Urinary bladder (tissue), 4 donors: Measurements from ENCODE around the gene SUSD3. TPM values are rescaled to one million over a fixed set of nuclear protein-coding genes. Genes with fewer than 3 reads are reported as not detected.
"Not testable (repeated sequence)": the region's sequence is repeated elsewhere in the genome, so short reads cannot be mapped to it uniquely, and the experiment has no call there.

Experiments used
- DNase-seq: peaks from one replicate; pipeline ENCODE4 v3.0.0-alpha.2; 2015; ENCODE audit errors: extremely low spot score
- H3K27ac ChIP-seq: one replicate; pipeline ENCODE4 v1.5.1; 2013; ENCODE audit warnings: low read depth, mild to moderate bottlenecking, moderate library complexity
- H3K36me3 ChIP-seq: one replicate; pipeline ENCODE4 v1.6.1; 2013; ENCODE audit warnings: mild to moderate bottlenecking, moderate library complexity; ENCODE audit not compliant: insufficient read depth
- H3K4me1 ChIP-seq: one replicate; pipeline ENCODE4 v1.6.1; 2013; ENCODE audit warnings: mild to moderate bottlenecking, moderate library complexity; ENCODE audit not compliant: insufficient read depth
- H3K4me3 ChIP-seq: one replicate; pipeline ENCODE4 v1.5.1; 2013; ENCODE audit warnings: low read depth, low read length
- WGBS: extraction: QIAGEN DNeasy Blood & Tissue Kit; methylation state at CpG from one replicate; pipeline ENCODE4 v1.1.7; 2013; 5-methylcytosine and 5-hydroxymethylcytosine counted together
- polyA plus RNA-seq: library from polyadenylated mRNA; stranded (reverse); fragments of 200-250 nt; gene quantifications from one replicate; pipeline ENCODE4 v1.2.3, GENCODE V29; 2013
- total RNA-seq: library from RNA; depleted of rRNA; stranded (reverse); fragments of >200 nt; gene quantifications from one replicate; pipeline ENCODE4 v1.2.3, GENCODE V29; 2014
- donor health status: healthy with polysubstance abuse.
- donor health status: healthy.

SUSD3 gene
- 1.5 TPM for total RNA-seq
- 1.9 TPM for polyA plus RNA-seq

DNA sequence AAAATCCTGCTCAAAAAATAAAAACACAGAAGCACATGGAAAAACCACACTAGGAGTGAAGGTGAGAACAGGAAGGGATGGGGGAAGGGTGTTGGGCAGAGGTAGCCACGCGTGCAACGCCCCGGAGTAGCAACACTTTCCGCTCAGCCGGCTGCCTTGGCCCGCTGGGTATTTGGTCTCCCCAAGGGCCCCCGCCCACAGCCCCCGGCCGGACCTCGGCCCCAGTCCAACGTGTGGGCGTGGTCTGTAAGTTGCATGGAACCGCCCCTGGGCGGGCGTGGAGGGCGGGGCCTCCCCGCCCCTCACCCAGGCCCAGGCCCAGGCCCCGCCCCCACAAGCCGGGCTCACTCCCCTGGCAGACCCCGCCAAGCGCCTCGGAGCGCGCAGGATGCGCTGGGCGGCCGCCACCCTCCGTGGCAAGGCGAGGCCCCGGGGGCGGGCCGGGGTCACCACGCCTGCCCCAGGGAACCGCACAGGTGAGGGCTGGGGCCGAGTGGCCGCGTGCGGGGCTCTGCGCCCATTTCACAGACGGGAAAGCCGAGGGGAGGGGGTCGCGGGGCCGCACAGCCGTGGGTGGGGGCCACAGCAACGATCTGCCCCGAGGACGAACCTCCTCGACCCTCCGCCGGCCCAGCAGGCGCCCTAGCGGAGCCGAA lies at the start of gene SUSD3:
Gene SUSD3, plus strand, starts transcription at position 347 of the 656 bp plus-strand sequence. Its CDS starts 42 bp downstream, at position 389.
- Histone ChIP-seq H3K4me1 (no peaks in the 10 kb centered on the region), H3K27ac (no peak within 1 kb of the TSS), H3K36me3 (no peaks in the 10 kb centered on the region), H3K4me3 (peak within 1 kb of the TSS; percentile 59)
- DNase-seq = no peak
- WGBS = 3% methylated on average over 55 of the region's 55 CpGs

DNA sequence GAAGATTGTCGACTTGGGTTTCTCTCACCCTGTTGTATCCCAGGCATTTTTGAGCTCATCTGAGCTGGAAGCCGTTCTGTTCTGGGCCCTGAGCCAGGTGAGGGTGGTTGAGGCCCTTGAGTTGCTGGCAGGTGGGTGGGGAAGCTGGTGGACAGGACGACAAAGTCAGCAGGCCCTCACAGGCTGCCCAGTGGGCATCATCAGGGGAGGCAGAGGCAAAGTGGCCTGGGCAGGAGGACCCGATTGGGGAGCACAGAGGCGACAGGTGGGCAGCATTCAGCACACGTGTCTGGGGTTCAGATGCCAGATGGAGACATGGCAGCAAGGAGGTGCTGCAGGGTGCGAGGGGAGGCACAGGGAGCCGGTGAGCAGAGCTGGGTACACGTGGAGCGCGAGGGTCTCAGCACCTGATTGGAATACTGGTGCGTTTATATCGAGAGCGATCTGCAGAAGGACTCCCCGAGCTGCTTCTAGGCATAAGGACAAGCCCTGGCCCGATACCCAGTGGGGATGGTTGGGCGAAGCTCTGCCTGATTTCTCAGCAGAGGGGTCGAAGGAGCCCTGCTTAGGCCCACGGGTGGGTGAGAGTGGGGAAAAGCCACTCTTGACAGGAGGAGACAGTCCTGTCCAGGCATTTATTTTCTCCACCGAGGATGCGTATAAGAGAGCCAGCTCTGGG lies 49.0 kb upstream of the SUSD3 start:
- peaks cover 5% of the 10 kb centered on the region for H3K36me3 ChIP-seq
- no peak for DNase-seq
- WGBS = 80% methylated on average over 21 of the region's 21 CpGs
- no peaks in the 10 kb centered on the region for H3K4me1 ChIP-seq
- H3K4me3 ChIP-seq = no peak overlapping the region
- H3K27ac ChIP-seq = no peak overlapping the region

DNA sequence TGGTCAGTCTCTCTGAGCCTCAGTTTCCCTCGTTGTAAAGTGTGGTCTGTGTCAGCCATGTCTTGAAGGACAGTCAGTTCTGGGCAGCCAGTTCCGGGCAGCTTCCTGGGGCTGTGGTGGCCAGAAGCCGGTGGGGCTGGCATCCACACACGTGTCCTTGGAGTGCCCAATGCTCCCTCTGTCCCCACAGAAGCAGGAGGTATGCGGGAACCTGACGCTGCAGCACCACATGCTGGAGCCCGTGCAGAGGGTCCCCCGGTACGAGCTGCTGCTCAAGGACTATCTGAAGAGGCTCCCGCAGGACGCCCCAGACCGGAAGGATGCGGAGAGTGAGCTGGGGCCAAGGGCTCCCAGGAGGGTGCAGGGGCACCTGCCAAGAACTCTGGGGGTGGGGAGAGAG lies 48.4 kb upstream of the SUSD3 start:
- no peak for DNase-seq
- no peaks in the 10 kb centered on the region for H3K4me1 ChIP-seq
- 74% methylated on average over 13 of the region's 13 CpGs for WGBS
- no peak overlapping the region for H3K4me3 ChIP-seq
- no peak overlapping the region for H3K27ac ChIP-seq
- peaks cover 5% of the 10 kb centered on the region for H3K36me3 ChIP-seq

DNA sequence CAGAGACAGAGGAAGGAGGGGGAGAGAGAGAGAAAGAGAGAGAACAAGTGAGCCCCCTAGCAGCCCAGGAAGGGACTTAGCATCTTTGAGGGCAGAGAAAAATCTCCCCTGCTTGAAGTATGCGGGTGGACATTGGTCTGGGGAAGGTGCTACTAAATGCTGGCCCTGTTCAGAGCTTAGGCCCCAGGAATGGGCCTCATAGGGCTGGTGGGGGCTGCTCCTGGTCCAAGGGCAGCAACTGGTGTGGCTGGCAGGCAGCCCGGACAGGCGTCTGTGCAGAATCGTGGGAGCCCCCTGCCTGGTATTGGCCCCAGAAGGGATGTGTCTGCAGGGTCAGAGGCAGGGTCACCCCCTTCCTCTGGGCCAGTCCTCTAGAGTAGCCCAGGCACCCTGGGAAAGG lies 47.8 kb upstream of the SUSD3 start:
- 50% methylated on average over 4 of the region's 4 CpGs for WGBS
- Histone ChIP-seq H3K4me1 (no peaks in the 10 kb centered on the region), H3K4me3 (no peak overlapping the region), H3K27ac (no peak overlapping the region), H3K36me3 (peaks cover 5% of the 10 kb centered on the region)
- no peak for DNase-seq

DNA sequence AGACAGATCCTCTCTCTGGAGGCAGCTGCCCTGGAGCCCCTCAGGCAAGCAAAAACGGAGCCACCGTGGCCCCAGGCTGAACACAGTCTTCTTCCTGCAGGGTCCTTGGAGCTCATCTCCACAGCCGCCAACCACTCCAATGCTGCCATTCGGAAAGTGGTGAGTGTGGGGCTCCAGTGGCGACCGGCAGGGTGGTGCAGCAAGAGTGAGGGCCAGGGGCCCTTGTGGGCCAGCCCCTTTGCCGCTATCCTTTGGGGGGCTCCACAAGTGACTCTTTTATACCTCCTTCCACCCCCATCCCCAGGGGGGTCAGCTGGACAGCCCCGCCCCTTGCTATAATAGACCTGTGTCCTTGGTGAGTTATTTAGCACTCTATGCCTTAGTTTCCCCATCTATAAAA lies 47.4 kb upstream of the SUSD3 start:
- Histone ChIP-seq H3K4me3 (no peak overlapping the region), H3K36me3 (peaks cover 3% of the 10 kb centered on the region), H3K4me1 (no peaks in the 10 kb centered on the region), H3K27ac (no peak overlapping the region)
- no peak for DNase-seq
- WGBS = 95% methylated on average over 8 of the region's 8 CpGs

DNA sequence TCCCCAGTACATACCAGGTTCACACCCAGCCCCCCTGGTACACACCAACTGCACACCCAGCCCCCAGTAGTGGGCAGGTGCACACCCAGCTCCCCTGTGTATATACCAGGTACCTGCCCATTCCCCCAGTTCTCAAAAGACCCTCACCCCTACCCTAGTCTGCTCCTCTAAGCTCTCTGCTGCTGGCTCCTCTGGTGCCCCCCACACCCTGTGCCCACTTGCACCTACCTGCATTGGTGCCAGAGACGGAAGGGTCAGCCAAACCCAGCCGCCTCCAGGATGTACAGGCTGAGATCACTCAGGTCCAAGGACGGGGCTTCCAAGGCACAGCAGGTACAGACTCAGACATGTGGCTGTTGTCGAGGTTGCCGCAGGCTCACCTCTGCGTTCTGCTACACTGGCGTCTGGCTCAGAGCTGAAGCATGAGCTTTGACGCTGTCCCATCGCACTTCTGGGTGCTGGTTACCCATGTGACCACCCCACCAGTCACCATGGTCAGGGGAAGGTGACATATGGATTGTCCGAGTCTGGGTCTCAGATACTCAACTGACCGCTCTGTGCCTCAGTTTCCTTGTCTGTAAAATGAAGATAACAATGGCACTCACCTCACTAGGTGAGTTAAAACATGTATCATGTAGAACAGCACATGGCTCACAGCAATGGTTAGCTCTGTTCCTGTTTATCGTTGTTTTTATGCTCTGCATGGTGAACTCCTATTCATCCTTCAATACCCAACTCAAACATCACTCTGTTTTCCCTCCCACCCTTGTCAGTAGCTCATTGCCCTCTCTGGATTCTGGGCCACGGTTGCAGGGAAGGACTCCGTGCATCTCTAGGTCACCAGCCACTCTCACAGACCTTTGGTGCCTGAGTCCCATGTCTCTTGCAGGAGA lies 45.3 kb upstream of the SUSD3 start:
- Histone ChIP-seq H3K36me3 (peaks cover 3% of the 10 kb centered on the region), H3K4me3 (no peak overlapping the region), H3K4me1 (no peaks in the 10 kb centered on the region), H3K27ac (no peak overlapping the region)
- no peak for DNase-seq
- 95% methylated on average over 14 of the region's 14 CpGs for WGBS

DNA sequence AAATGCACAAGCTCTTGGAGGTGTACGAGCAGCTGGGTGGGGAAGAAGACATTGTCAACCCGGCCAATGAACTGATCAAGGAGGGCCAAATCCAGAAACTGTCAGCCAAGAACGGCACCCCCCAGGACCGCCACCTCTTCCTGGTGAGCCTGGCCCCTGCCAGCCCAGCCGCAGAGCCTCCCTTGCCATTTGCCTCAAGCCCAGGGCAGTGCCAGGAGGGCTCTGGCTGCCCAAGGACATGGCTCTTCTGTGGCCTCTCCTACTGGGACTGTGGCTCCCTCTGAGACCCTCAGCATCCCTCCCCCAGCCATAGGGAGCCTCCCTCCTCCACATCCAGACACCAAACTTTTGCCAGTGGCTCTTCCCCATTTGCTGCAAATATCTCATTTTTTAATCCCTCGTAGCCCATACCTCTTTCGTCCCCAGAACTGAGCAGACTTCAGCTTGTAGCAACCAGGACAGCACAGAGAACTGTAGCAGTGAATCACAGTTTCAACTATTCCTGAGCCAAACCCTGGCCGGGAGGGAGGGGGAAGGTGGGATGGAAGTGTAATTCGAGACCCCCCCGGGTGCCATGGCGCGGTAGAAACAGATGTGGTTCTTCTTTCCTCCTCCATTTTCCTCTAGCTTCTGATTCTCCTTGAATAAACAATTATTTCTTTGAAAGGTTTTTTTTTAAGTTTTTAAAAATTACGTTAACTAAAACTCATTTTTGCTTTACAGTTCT lies 44.5 kb upstream of the SUSD3 start:
- WGBS = 72% methylated on average over 13 of the region's 13 CpGs
- peaks cover 3% of the 10 kb centered on the region for H3K36me3 ChIP-seq
- no peaks in the 10 kb centered on the region for H3K4me1 ChIP-seq
- DNase-seq = no peak
- H3K4me3 ChIP-seq = no peak overlapping the region
- H3K27ac ChIP-seq = no peak overlapping the region

DNA sequence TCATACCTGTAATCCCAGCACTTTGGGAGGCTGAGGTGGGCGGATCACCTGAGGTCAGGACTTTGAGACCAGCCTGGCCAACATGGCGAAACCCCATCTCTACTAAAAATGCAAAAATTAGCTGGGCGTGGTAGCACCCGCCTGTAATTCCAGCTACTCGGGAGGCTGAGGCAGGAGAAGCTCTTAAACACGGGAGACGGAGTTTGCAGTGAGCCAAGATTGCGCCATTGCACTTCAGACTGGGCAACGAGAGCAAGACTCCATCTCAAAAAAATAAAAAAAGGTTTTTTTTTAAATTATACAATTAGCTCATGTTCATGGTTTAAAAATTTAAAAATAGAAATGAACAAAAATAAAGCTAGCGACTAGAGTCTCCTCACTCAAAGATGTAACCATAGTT lies 43.3 kb upstream of the SUSD3 start:
- not testable (repeated sequence) for DNase-seq, H3K27ac ChIP-seq, H3K36me3 ChIP-seq, H3K4me1 ChIP-seq, H3K4me3 ChIP-seq
- 78% methylated on average over 10 of the region's 10 CpGs for WGBS

DNA sequence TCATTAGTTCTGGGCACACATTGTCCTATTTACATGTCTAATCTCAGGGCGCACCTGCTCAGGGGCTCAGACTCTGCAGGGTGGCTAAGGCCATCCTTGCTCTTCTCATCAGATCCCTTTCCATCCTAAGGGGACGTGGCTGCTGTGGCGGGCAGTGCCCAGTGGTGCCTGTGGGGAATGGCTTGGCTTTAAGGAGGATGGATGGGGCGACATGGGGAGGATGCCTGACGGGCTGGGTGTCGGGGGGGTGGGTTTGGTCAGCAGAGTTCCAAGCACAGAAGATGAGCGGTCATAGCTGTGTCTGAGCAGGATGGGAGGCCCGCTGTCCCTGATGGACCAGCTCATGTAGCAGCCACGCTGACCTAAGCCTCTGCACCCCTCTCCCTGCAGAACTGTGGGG lies 40.9 kb upstream of the SUSD3 start:
- Histone ChIP-seq H3K4me3 (no peak overlapping the region), H3K4me1 (no peaks in the 10 kb centered on the region), H3K36me3 (no peaks in the 10 kb centered on the region), H3K27ac (no peak overlapping the region)
- no peak for DNase-seq
- WGBS = 92% methylated on average over 9 of the region's 9 CpGs

DNA sequence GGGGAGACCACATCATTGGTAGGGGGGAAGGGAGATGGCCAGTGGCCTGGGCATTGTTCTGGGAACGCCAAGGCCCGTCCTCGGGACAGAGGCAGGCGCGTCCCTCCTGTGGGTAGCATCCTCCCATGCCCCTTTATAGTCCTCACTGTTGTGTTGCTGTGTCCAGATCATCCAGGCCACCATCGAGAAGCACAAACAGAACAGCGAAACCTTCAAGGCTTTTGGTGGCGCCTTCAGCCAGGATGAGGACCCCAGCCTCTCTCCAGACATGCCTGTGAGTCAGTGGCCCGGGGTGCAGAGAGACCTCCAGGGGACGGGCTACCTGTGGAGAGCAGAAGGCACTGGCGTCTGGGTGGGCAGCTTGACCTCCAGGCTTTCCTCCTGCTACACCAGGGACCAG lies 38.4 kb upstream of the SUSD3 start:
- no peaks in the 10 kb centered on the region for H3K4me1 ChIP-seq
- DNase-seq = no peak
- H3K27ac ChIP-seq = no peak overlapping the region
- no peaks in the 10 kb centered on the region for H3K36me3 ChIP-seq
- H3K4me3 ChIP-seq = no peak overlapping the region
- WGBS = 93% methylated on average over 11 of the region's 11 CpGs

DNA sequence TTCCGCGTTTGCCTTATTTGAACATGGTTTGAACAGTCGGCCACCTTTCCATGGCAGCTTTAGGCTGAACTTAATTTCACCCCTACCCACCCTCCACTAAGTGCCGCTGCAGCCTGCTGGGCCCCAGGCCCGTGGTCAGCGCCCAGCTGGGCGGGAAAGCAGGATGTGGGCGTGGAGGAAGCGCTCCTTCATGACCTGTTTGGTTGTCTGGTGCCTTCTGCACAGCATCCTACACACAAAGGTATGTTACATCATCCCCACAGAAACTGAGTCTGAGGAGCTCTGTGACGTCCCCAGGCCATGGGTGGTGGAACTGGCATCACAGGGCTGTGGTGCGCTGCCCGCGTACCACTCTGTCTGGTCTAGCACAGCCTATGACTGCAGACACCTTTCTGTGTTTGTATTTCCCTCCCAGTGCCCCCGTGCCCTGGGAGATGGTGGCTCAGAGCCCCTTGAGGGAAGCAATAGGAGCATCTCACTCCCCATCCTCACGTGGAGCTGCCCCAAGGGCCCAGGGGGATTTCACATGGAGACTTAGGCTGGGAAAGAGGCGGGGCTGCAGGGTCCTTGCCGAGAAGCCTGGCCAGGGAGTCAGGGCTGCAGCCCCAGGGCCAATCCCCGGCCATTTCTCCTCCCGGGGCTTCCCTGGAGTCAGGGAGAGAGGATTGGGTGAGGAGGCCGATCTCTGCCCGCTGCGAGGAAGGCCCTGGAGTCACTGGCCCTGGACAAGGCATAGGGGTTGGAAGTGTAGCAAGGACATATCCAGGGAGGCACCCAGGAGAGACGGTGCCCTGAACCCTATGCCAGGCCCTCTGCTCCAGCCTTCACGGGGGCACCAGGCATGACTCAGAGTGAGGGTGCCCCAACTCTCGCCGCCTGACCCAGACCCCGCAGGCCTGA lies 37.5 kb upstream of the SUSD3 start:
- H3K36me3 ChIP-seq = no peaks in the 10 kb centered on the region
- WGBS = 74% methylated on average over 27 of the region's 27 CpGs
- no peak for DNase-seq
- no peaks in the 10 kb centered on the region for H3K4me1 ChIP-seq
- no peak overlapping the region for H3K4me3 ChIP-seq
- H3K27ac ChIP-seq = no peak overlapping the region

DNA sequence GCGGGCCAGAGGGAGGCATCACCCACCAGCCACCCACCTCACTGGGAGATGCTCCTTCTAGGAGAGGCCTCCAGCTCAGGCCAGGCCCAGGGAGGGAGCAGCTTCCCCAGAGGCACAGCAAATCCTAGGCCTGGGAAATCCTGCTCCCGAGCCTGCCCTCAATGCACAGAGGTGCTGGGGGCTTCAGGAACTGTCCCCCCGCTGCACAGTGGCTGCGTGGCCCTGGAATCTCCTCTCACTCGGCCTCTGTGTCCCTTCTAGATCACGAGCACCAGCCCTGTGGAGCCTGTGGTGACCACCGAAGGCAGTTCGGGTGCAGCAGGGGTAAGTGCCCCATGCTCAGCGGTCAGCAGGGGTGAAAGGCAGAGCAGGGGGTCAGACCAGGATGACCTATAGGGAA lies 36.4 kb upstream of the SUSD3 start:
- 95% methylated on average over 9 of the region's 9 CpGs for WGBS
- H3K4me3 ChIP-seq = no peak overlapping the region
- DNase-seq = no peak

More for the DNA sequence above, 36.4 kb upstream of the SUSD3 start:
- Histone ChIP-seq H3K4me1 (no peaks in the 10 kb centered on the region), H3K27ac (no peak overlapping the region), H3K36me3 (no peaks in the 10 kb centered on the region)
